ENCODE measurements around the gene ARHGEF40.

Gene ARHGEF40

GRCh38 chr14:21034707-21035106, 35.4 kb upstream of the ARHGEF40 start, which contains the start of gene RNASE13:
Gene RNASE13 (minus strand): TSS chr14:21034807. CDS start chr14:21034288, 519 bp downstream.
- no peak for TF ChIP-seq SPI1 (IDR thresholded peaks at IDR 0.05; ENCODE audit: borderline replicate concordance, low read depth)
- no peak for TF ChIP-seq GABPA (IDR thresholded peaks at IDR 0.05; ENCODE audit: low read depth)
- TF ChIP-seq, protein P1, sequence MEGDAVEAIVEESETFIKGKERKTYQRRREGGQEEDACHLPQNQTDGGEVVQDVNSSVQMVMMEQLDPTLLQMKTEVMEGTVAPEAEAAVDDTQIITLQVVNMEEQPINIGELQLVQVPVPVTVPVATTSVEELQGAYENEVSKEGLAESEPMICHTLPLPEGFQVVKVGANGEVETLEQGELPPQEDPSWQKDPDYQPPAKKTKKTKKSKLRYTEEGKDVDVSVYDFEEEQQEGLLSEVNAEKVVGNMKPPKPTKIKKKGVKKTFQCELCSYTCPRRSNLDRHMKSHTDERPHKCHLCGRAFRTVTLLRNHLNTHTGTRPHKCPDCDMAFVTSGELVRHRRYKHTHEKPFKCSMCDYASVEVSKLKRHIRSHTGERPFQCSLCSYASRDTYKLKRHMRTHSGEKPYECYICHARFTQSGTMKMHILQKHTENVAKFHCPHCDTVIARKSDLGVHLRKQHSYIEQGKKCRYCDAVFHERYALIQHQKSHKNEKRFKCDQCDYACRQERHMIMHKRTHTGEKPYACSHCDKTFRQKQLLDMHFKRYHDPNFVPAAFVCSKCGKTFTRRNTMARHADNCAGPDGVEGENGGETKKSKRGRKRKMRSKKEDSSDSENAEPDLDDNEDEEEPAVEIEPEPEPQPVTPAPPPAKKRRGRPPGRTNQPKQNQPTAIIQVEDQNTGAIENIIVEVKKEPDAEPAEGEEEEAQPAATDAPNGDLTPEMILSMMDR (IDR thresholded peaks at IDR 0.05; ENCODE audit: insufficient read depth, low read length) = no peak
- TF ChIP-seq POLR2AphosphoS5 (IDR thresholded peaks at IDR 0.05; ENCODE audit: low read depth) = no peak
- TF ChIP-seq, protein P2, sequence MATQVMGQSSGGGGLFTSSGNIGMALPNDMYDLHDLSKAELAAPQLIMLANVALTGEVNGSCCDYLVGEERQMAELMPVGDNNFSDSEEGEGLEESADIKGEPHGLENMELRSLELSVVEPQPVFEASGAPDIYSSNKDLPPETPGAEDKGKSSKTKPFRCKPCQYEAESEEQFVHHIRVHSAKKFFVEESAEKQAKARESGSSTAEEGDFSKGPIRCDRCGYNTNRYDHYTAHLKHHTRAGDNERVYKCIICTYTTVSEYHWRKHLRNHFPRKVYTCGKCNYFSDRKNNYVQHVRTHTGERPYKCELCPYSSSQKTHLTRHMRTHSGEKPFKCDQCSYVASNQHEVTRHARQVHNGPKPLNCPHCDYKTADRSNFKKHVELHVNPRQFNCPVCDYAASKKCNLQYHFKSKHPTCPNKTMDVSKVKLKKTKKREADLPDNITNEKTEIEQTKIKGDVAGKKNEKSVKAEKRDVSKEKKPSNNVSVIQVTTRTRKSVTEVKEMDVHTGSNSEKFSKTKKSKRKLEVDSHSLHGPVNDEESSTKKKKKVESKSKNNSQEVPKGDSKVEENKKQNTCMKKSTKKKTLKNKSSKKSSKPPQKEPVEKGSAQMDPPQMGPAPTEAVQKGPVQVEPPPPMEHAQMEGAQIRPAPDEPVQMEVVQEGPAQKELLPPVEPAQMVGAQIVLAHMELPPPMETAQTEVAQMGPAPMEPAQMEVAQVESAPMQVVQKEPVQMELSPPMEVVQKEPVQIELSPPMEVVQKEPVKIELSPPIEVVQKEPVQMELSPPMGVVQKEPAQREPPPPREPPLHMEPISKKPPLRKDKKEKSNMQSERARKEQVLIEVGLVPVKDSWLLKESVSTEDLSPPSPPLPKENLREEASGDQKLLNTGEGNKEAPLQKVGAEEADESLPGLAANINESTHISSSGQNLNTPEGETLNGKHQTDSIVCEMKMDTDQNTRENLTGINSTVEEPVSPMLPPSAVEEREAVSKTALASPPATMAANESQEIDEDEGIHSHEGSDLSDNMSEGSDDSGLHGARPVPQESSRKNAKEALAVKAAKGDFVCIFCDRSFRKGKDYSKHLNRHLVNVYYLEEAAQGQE (IDR thresholded peaks at IDR 0.05; ENCODE audit: insufficient replicate concordance, low read depth) = no peak
- Histone ChIP-seq H3K27me3 (ENCODE audit: insufficient read depth, poor library complexity, severe bottlenecking) (no peaks in the 10 kb centered on the region), H3K27ac (replicated peaks) (no peak within 1 kb of the TSS), H3K4me3 (replicated peaks; ENCODE audit: insufficient read depth, low read length) (no peak within 1 kb of the TSS)
- DNase-seq (ENCODE audit: low read depth in 1 of 2, low spot score in 1 of 2) = no peak

DNA sequence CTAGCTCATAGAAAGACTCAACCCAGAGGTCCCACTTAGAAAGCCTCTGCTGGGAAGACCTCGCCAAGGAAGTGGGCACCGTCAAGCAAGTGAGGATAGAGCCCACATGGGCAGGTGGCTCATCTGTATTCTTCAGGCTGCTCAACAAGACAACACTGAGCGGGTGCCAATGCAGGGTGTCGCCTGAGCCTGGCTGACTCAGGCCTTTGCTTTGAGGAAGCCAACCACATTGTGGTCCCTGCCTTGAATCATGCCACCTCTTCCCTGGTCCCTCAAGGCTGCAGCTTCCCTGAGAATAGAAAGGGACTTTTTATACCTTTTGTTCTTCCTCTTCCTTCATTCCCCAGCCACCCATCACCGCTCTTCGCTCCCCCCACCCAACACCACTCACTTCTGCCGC, 33.4 kb upstream of the ARHGEF40 start:
- Histone ChIP-seq H3K27ac (replicated peaks) (no peak overlapping the region), H3K27me3 (ENCODE audit: insufficient read depth, poor library complexity, severe bottlenecking) (no peaks in the 10 kb centered on the region), H3K4me3 (replicated peaks; ENCODE audit: insufficient read depth, low read length) (no peak overlapping the region)
- TF ChIP-seq POLR2AphosphoS5 (IDR thresholded peaks at IDR 0.05; ENCODE audit: low read depth) = no peak
- no peak for TF ChIP-seq SPI1 (IDR thresholded peaks at IDR 0.05; ENCODE audit: borderline replicate concordance, low read depth)
- TF ChIP-seq GABPA (IDR thresholded peaks at IDR 0.05; ENCODE audit: low read depth) = no peak
- no peak for DNase-seq (ENCODE audit: low read depth in 1 of 2, low spot score in 1 of 2)

DNA sequence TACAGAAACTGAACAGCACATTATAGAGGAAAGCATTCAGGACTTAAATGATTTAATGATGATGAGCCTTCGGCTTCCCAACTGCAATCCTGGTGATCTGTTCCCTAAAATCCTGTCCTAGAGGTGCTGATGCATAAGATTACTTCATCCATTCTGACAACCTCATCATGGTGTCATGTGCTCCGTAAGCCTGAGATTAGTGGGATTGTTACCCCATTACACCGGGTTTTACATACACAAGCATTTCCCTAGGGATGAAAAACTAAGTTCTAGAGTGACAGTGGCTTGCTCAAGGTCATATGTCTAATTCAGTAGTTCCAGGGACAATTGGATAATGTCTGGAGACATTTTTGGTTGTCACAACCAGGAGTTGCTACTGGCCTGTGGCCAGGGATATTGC, 32.9 kb upstream of the ARHGEF40 start:
- Histone ChIP-seq H3K27ac (replicated peaks) (no peak overlapping the region), H3K4me3 (replicated peaks; ENCODE audit: insufficient read depth, low read length) (no peak overlapping the region), H3K27me3 (ENCODE audit: insufficient read depth, poor library complexity, severe bottlenecking) (no peaks in the 10 kb centered on the region)
- TF ChIP-seq, protein P1 (IDR thresholded peaks at IDR 0.05; ENCODE audit: insufficient read depth, low read length) = no peak
- TF ChIP-seq SPI1 (IDR thresholded peaks at IDR 0.05; ENCODE audit: borderline replicate concordance, low read depth) = no peak
- TF ChIP-seq GABPA (IDR thresholded peaks at IDR 0.05; ENCODE audit: low read depth) = no peak
- TF ChIP-seq, protein P2 (IDR thresholded peaks at IDR 0.05; ENCODE audit: insufficient replicate concordance, low read depth) = no peak
- TF ChIP-seq POLR2AphosphoS5 (IDR thresholded peaks at IDR 0.05; ENCODE audit: low read depth) = no peak
- no peak for DNase-seq (ENCODE audit: low read depth in 1 of 2, low spot score in 1 of 2)

DNA sequence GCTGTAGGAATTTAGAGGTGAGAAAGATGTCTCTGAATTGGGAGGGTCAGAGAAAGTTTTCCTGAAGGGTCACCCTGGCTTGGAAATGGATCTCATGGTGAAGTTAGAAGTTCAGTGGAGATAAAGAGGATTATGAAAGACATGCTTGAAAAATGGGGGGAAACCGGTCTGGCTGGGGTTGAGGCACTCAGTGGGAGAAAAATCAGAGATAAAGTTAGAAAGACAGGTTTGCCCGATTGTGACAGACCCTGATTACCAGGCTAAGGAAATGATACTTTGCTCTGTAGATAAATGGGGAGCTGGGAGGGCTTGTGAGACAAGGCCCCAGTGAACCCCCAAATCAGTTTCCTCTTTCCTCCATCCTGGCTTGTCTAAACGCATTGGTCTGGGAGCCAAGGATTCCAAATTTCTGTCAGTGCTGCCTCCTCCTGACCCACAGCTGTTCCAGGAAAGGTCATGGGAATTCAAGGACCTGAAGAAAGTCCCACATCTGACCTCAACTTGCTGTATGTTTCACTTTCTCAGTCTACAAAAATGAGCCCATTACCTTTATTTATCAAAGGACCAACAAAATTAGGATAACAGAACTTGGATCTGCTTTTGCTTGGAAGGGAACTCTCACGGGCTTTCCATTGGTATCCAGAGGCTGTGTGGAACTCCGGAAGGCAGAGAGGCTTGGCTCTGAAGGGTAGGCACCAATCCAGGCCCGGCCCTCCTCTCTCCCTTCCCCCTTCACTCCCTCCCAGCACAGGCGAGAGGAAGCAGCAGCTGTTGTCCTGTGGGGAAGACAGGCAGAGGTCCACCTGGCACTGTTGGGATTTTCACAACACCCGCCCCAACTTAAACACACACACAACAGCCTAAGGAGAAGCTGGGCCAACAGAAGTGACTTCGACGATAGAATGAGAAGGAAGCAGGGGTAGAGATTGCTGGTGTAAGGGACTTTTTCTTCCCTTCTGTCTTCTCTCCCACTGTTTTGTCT, 31.4 kb upstream of the ARHGEF40 start:
- Histone ChIP-seq H3K27me3 (ENCODE audit: insufficient read depth, poor library complexity, severe bottlenecking) (no peaks in the 10 kb centered on the region), H3K27ac (replicated peaks) (no peak overlapping the region), H3K4me3 (replicated peaks; ENCODE audit: insufficient read depth, low read length) (no peak overlapping the region)
- TF ChIP-seq SPI1 (IDR thresholded peaks at IDR 0.05; ENCODE audit: borderline replicate concordance, low read depth) (no peak), POLR2AphosphoS5 (IDR thresholded peaks at IDR 0.05; ENCODE audit: low read depth) (no peak), GABPA (IDR thresholded peaks at IDR 0.05; ENCODE audit: low read depth) (no peak)
- TF ChIP-seq, protein P2 (IDR thresholded peaks at IDR 0.05; ENCODE audit: insufficient replicate concordance, low read depth) = no peak
- TF ChIP-seq, protein P1 (IDR thresholded peaks at IDR 0.05; ENCODE audit: insufficient read depth, low read length) = no peak
- no peak for DNase-seq (ENCODE audit: low read depth in 1 of 2, low spot score in 1 of 2)

All from HL-60 (cell line).